NT2/D1 (cell line): ENCODE results near the gene TEX52.

Experiments used
- SUZ12 ChIP-seq: IDR thresholded peaks from 2 replicates; pipeline ENCODE4 v1.6.1; 2011; ENCODE audit not compliant: insufficient read length, insufficient read depth; ENCODE audit errors: extremely low read depth
- YY1 ChIP-seq: IDR thresholded peaks from 2 replicates; pipeline ENCODE4 v1.6.1; 2011; ENCODE audit not compliant: insufficient read length, insufficient read depth
- ZNF274 ChIP-seq: IDR thresholded peaks from 2 replicates; pipeline ENCODE4 v1.6.1; 2011; ENCODE audit warnings: mild to moderate bottlenecking, low read depth, low read length

DNA sequence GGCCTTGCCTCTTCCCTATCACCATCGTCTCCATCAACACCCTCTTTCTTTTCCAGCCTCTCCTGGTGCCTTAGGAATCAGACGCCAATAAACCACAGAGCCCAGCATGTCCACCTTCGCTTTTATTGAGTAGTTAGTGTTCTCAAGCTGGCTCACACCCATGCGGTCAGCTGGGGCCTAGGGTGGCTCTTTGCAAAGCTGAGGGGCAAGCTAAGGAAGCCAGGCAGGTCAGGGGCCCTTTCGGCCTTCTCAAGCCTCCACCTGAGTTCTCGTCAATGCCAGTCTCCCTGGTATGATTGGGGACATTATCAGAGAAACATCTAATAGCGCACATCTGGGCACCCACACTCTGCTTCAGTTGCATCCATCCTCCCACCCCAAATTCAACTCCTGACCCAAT, 737 bp upstream of the TEX52 start:
- TF ChIP-seq SUZ12 = no peak
- TF ChIP-seq ZNF274 = no peak
- no peak for TF ChIP-seq YY1
